ENCODE data around the gene NUB1.

DNA sequence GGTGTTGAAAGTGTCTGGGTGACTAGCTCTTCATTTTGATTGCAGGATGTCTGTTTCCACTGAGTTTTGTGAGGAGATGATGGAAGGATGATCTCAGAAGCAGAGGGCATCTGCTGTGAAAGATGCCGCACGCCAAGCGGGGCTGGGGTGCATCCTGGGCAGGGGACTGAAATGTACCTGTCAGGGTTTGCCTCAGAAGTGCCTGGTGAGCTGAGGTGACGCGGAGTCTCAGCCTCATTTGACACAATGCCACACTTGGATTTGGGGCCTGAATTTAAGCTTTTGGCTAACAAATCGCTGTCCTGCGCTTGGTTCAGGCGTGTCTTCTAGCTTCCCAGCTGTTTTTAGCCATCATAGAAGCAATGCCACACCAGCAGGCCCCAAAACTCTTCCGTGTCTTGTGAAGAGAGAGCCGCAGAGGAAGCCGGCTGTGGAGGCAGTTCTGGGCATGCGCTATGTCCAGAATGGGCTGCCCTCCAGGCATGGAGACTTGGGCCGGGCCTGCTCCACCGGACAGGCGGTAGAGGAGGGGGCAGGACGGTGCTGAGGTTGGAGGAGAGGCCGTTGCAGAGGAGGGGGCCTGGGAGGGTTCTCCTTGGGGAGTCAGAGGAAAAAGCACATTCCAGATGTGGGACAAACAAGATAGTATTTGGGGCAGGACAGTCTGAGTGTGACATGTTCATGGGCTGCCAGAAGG is 37.0 kb downstream of the NUB1 start:
- TF ChIP-seq POLR2A (IDR thresholded peaks at IDR 0.05) (no peak), CTCF (IDR thresholded peaks at IDR 0.05) (no peak)
